IMR-90 (cell line): Measurements from ENCODE around the gene PHOSPHO2. TPM values are rescaled to one million over a fixed set of nuclear protein-coding genes. Genes with fewer than 3 reads are reported as not detected.

Experiments used
- ATAC-seq: fragments of 200-7000 bp; cut with Tn5 transposase; 2 replicates; pipeline ENCODE4 v1.9.1; 2020; ENCODE audit warnings: low read depth, mild to moderate bottlenecking, moderate library complexity
- BruUV-seq: library from RNA; stranded (reverse); fragments of 400-500 nt; replicated peaks from 2 replicates; lab custom pipeline; 2021; lab: Mats Ljungman, UMichigan
- CTCF ChIA-PET: fragments of 300-600 bp; formaldehyde crosslinking; extraction: SDS; loops from one replicate; lab custom pipeline; 2021; ENCODE audit warnings: antibody characterized with exemption; lab: Yijun Ruan, JAX
- POLR2A ChIA-PET: fragments of 300-600 bp; sonication (Branson Sonifier 250); formaldehyde crosslinking; loops from one replicate; lab custom pipeline; 2022; ENCODE audit warnings: antibody characterized with exemption; ENCODE audit not compliant: unreplicated experiment; lab: Charles Lee
- DNase-seq: peaks from one replicate; pipeline ENCODE4 v3.0.0; 2013
- H2AFZ ChIP-seq: replicated peaks from 2 replicates; pipeline ENCODE3; 2013; ENCODE audit warnings: low read length, mild to moderate bottlenecking; ENCODE audit not compliant: poor library complexity
- H2AK5ac ChIP-seq: 2 replicates; pipeline ENCODE4 v1.6.1; 2013; ENCODE audit warnings: low read depth, low read length, inconsistent platforms
- H2AK9ac ChIP-seq: replicated peaks from 2 replicates; pipeline ENCODE3; 2013; ENCODE audit warnings: mild to moderate bottlenecking, low read depth, low read length, moderate library complexity; ENCODE audit not compliant: poor library complexity
- H2BK120ac ChIP-seq: 2 replicates; pipeline ENCODE4 v1.6.1; 2013; ENCODE audit warnings: low read depth, low read length, inconsistent platforms
- H2BK15ac ChIP-seq: 3 replicates; pipeline ENCODE4 v1.6.1; 2013; ENCODE audit warnings: low read depth, low read length, inconsistent platforms
- H2BK20ac ChIP-seq: 2 replicates; pipeline ENCODE4 v1.6.1; 2013; ENCODE audit warnings: low read depth, mild to moderate bottlenecking, inconsistent platforms, low read length, moderate library complexity
- H2BK5ac ChIP-seq: 2 replicates; pipeline ENCODE4 v1.6.1; 2013; ENCODE audit warnings: mild to moderate bottlenecking, low read depth, low read length, inconsistent platforms; ENCODE audit not compliant: poor library complexity, severe bottlenecking
- H3K14ac ChIP-seq: replicated peaks from 2 replicates; pipeline ENCODE4 v1.6.1; 2013; ENCODE audit warnings: low read depth, low read length, inconsistent platforms
- H3K18ac ChIP-seq: 2 replicates; pipeline ENCODE4 v1.6.1; 2013; ENCODE audit warnings: low read depth, low read length, control low read depth
- H3K23ac ChIP-seq: 2 replicates; pipeline ENCODE4 v1.6.1; 2013; ENCODE audit warnings: low read depth, low read length, inconsistent platforms
- H3K27ac ChIP-seq: 2 replicates; pipeline ENCODE4 v1.5.1; 2013; ENCODE audit warnings: mild to moderate bottlenecking, control low read depth, low read length; ENCODE audit not compliant: insufficient read depth
- H3K27me3 ChIP-seq: 2 replicates; pipeline ENCODE4 v1.6.1; 2013; ENCODE audit warnings: low read length; ENCODE audit not compliant: control insufficient read depth, insufficient read depth
- H3K36me3 ChIP-seq: 2 replicates; pipeline ENCODE4 v1.6.1; 2013; ENCODE audit warnings: low read length, mixed read lengths; ENCODE audit not compliant: control insufficient read depth, insufficient read depth
- H3K4ac ChIP-seq: 2 replicates; pipeline ENCODE4 v1.6.1; 2013; ENCODE audit warnings: low read depth, low read length, inconsistent platforms
- H3K4me1 ChIP-seq: 2 replicates; pipeline ENCODE4 v1.6.1; 2013; ENCODE audit warnings: low read length, mixed read lengths; ENCODE audit not compliant: control insufficient read depth, insufficient read depth
- H3K4me2 ChIP-seq: 2 replicates; pipeline ENCODE4 v1.6.1; 2013; ENCODE audit warnings: low read depth, mild to moderate bottlenecking, control low read depth, low read length, moderate library complexity
- H3K4me3 ChIP-seq: 2 replicates; pipeline ENCODE4 v1.5.1; 2013; ENCODE audit warnings: low read depth, mild to moderate bottlenecking, control low read depth, low read length, moderate library complexity; ENCODE audit not compliant: insufficient read depth
- H3K56ac ChIP-seq: 2 replicates; pipeline ENCODE4 v1.6.1; 2013; ENCODE audit warnings: low read length, inconsistent platforms; ENCODE audit not compliant: insufficient read depth; ENCODE audit errors: extremely low read depth
- H3K79me1 ChIP-seq, 2 experiments: 2 replicates each; pipeline ENCODE4 v1.6.1; 2013; ENCODE audit warnings: low read length in 2 of 2, inconsistent platforms in 1 of 2, low read depth in 1 of 2
- H3K9ac ChIP-seq: 2 replicates; pipeline ENCODE4 v1.6.1; 2013; ENCODE audit warnings: low read depth, low read length, control low read depth
- H3K9me1 ChIP-seq: 2 replicates; pipeline ENCODE4 v1.6.1; 2013; ENCODE audit warnings: low read length, inconsistent platforms; ENCODE audit not compliant: insufficient read depth
- H3K9me3 ChIP-seq: 2 replicates; pipeline ENCODE4 v1.6.1; 2013; ENCODE audit warnings: low read length; ENCODE audit not compliant: control insufficient read depth, insufficient read depth
- H4K20me1 ChIP-seq: 2 replicates; pipeline ENCODE4 v1.6.1; 2013; ENCODE audit warnings: low read length, inconsistent platforms; ENCODE audit not compliant: insufficient read depth
- H4K5ac ChIP-seq: 2 replicates; pipeline ENCODE4 v1.6.1; 2013; ENCODE audit warnings: mild to moderate bottlenecking, low read depth, low read length, control low read depth
- H4K8ac ChIP-seq, 2 experiments: 2 replicates each; pipeline ENCODE4 v1.6.1; 2013; ENCODE audit warnings: low read depth in 2 of 2, low read length in 2 of 2, control low read depth in 1 of 2, inconsistent platforms in 1 of 2
- H4K91ac ChIP-seq: 2 replicates; pipeline ENCODE4 v1.6.1; 2013; ENCODE audit warnings: low read depth, low read length, inconsistent platforms; ENCODE audit not compliant: insufficient read depth
- BHLHE40 ChIP-seq: fragments of 150-350 bp; IDR thresholded peaks from 2 replicates; pipeline ENCODE4 v1.6.1; 2016; ENCODE audit warnings: mild to moderate bottlenecking, low read depth, low read length
- SMC3 ChIP-seq: fragments of 150-350 bp; IDR thresholded peaks from 2 replicates; pipeline ENCODE4 v1.6.1; 2016; ENCODE audit warnings: low read depth, mild to moderate bottlenecking, antibody characterized with exemption, low read length, moderate library complexity
- WGBS, 2 experiments: methylation state at CpG; one replicate each; pipeline versions ENCODE4 v1.1.5 to v1.1.7; 2013; ENCODE audit warnings: missing lambda C conversion rate in 2 of 2; ENCODE audit not compliant: insufficient read length in 1 of 2; ENCODE audit errors: extremely low coverage in 2 of 2; 5-methylcytosine and 5-hydroxymethylcytosine counted together
- dilution Hi-C: fragments of 300-500 bp; cut with HindIII; formaldehyde crosslinking; loops from one replicate; pipeline ENCODE4 v1.14.3; 2018; ENCODE audit warnings: low sequenced_read_pairs; ENCODE audit not compliant: unreplicated experiment
- in situ Hi-C: fragments of 300-500 bp; cut with MboI; formaldehyde crosslinking; loops from 3 replicates; pipeline ENCODE4 v1.14.3; 2019; ENCODE audit warnings: low sequenced_read_pairs, inconsistent platforms, mixed read lengths
- intact Hi-C: fragments of 100-400 bp; cut with micrococcal nuclease; formaldehyde crosslinking; loops from 2 replicates; pipeline ENCODE4 v1.10.0; 2022
- polyA plus RNA-seq, 3 experiments: library from polyadenylated mRNA; depleted of rRNA; stranded (reverse); fragments of >200 nt; gene quantifications; 2 replicates each; pipeline ENCODE4 v1.2.3, GENCODE V29; 2012; ENCODE audit warnings: low replicate concordance in 1 of 3
- total RNA-seq: library from RNA; depleted of rRNA; stranded (reverse); fragments of >200 nt; gene quantifications from 2 replicates; pipeline ENCODE4 v1.2.3, GENCODE V29; 2012

PHOSPHO2 gene
- total and polyA plus RNA-seq, 2 of the 4 experiments (the other 2 are of a cell fraction), result 0.48 to 0.54 TPM

DNA sequence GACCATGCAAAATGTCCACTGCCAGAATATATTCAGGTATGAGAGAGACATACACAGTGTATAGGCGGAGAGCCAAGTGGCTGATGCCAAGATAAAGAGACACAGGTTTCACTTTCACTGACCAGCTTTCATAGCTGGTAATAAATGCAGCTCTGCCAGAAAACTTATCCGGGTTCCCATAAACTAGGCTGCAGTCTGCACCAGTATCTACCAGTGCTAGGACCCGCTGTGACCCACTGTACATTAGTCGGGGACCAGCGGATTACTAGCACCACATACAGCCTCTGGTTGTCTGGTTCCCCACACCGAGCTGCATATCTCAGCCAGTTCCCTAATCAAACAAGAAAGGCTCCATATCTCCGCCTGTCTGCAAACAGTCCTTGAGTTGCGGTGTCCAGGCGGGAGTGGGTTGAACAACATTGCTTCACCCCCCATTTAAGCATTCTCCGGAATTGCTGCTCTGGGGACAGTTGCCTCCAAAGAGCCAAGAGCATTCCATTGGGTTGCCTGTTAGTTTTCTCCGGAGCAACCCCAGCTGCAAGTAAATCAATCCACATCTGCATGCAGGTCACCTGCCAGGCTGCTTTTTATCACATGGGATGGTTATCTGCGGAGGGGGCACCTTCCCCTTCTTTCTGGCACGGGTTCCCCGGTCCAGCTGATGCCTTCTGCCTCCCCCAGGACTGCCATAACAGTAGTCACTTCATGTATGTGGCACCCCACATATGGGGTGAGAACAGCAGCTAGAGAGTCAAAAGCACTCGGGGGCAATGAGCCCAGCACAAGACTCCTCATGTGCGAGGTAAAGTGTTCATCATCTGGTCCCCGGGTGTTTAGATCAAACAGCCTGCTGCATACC is 21.3 kb downstream of the PHOSPHO2 start:
- no peak overlapping the region for H3K9ac ChIP-seq
- H2BK15ac ChIP-seq, result no peak overlapping the region
- peaks cover 16% of the 10 kb centered on the region; the same call in 1 of the 2 replicates for H3K9me1 ChIP-seq
- no peak overlapping the region for H3K4ac ChIP-seq
- DNase-seq (peak; percentile 41), ATAC-seq (peak; percentile 56)
- H4K5ac ChIP-seq, result no peak overlapping the region; the same call in 1 of the 2 replicates
- intact Hi-C loops (no loop called here), dilution Hi-C loops (no loop called here), in situ Hi-C loops (no loop called here)
- no peak overlapping the region for H3K18ac ChIP-seq
- POLR2A ChIA-PET, result no interaction called here
- H2BK20ac ChIP-seq, result no peak overlapping the region
- no peak overlapping the region for H3K14ac ChIP-seq
- H2AFZ ChIP-seq, result peak overlapping the region; percentile 57
- CTCF ChIA-PET, result no interaction called here
- no peak overlapping the region for H3K4me3 ChIP-seq
- H2BK5ac ChIP-seq, result no peak overlapping the region
- no peak overlapping the region for H4K91ac ChIP-seq
- no TSS peak for BruUV-seq
- no peaks in the 10 kb centered on the region for H3K79me1 ChIP-seq
- WGBS, 2 experiments, result 25% methylated on average over 10 of the region's 17 CpGs; no CpG with 5 or more reads in 1 of the 2 experiments
- no peak overlapping the region for H2BK120ac ChIP-seq
- peaks cover 1% of the 10 kb centered on the region; the same call in 1 of the 2 replicates for H3K36me3 ChIP-seq
- peak overlapping the region; percentile 54 for H3K4me2 ChIP-seq
- no peaks in the 10 kb centered on the region for H4K20me1 ChIP-seq
- no peak overlapping the region for H3K56ac ChIP-seq
- H3K23ac ChIP-seq, result no peak overlapping the region
- peaks cover 15% of the 10 kb centered on the region; the same call in 1 of the 2 replicates for H3K4me1 ChIP-seq
- TF ChIP-seq BHLHE40 (0 out of 2 replicates have a peak, but pooled peaks have one; percentile 13), SMC3 (no peak)
- no peak overlapping the region for H2AK5ac ChIP-seq
- H3K27me3 ChIP-seq, result no peaks in the 10 kb centered on the region
- no peaks in the 10 kb centered on the region for H3K9me3 ChIP-seq
- H3K27ac ChIP-seq, result peak overlapping the region; percentile 22; the same call in 1 of the 2 replicates
- no peak overlapping the region for H4K8ac ChIP-seq
- no peak overlapping the region for H2AK9ac ChIP-seq
